GM18498 (cell line): Measurements from ENCODE around the gene CLTCL1.
"Not testable (repeated sequence)": the region's sequence is repeated elsewhere in the genome, so short reads cannot be mapped to it uniquely, and the experiment has no call there.

Source experiments
- ATAC-seq: cut with Tn5 transposase; IDR thresholded peaks from one replicate; pipeline ENCODE4 v1.9.1; 2021; ENCODE audit warnings: mild to moderate bottlenecking, moderate library complexity; ENCODE audit not compliant: unreplicated experiment

CLTCL1 gene

DNA sequence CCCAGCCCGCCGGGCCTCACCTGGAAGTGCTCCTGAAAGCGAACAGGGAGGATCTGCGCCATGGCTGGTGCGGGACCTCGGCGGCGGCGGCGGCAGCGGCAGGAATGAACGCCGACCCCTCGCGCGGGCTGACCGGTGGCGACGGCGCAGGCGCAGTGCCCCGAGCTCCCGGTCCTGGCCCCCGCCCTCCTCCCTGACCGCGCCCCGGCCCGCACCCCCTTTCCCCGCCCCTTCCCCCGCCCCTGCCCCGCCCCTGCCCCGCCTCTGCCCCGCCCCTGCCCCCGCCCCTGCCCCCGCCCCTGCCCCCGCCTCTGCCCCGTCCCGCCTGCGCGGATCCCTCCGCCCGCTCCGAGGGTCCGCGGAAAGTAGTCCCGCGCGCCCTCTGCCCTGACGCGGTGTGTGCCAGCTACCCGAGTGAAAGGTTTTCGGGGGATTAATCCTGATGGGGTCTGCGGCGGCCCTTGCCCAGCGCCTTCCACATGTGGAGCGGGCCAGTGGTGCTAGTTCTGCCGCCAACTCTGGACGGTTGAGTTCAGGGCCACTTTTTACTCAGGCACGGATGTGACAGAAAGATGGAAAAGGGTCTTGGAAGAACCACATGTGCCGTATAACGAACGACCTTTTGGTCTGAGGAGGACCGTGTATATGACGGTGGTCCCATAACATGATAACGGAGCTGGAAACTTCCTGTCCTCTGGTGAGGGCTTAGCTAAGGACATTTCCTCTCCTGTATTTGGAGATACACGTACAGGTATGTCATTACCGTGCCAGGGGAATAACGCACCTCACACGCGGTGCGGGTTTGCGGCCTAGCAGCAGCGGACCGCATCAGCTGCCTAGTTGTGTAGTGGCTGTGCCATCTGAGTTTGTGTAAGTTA, at the start of gene CLTCL1:
Gene CLTCL1, minus strand, starts transcription at position 140 of the 878 bp plus-strand sequence. Its CDS starts 78 bp downstream, at position 62.
- ATAC-seq, result peak; percentile 63

DNA sequence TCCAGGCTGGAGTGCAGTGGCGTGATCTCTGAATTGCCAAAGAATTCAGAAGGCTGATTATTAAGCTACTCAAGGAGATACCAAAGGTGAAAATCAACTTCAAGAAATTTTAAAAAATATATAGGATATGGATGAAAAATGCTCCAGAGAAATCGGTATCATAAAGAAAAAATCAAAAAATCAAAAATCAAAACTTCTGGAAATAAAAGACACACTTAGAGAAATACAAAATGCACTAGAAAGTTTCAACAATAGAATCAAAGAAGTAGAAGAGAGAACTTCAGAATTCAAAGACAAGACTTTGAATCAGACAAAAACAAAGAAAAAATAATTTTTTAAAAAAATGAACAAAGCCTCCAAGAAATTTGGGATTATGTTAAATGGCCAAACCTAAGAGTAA, 45.6 kb upstream of the CLTCL1 start:
- no peak for ATAC-seq

DNA sequence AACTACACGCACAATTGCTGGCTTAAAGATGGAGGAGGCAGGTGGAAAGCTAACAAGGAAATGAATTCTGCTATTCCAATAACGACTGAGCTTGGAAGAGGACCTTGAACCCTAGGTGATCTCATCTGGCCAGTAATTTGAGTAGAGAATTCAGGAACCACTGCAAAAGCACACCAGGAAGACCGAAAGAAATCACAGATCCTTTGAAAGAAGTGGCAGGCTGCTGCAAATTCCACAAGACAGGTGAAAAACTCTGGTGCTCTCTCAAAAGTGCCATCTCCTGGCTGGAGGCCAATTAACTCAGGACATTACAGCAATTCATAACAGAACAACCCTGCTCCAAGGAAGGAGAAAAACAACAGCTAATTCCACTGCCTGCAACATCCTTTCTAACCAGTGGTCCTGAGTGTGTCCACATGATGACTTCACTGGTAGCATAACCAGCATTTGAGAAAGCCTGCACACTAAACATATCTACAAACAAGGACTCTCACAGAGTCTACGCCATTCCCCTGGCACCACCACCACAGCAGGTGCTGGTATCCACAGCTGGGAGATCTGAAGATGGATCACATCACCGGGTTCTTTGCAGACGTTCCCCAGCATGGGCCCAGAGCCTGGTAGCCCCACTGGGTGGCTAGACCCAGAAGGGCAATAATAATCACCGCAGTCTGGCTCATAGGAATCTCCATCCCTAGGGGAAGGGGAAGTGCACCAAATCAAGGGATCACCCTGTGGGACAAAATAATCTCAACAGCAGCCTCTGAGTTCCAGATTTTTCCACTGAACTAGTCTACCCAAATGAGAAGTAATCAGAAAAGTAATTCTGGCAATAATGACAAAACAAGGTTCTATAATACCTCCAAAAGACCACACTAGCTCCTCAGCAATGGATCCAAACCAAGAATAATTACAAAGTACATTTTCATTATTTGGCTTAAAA, 44.9 kb upstream of the CLTCL1 start:
- ATAC-seq, result no peak

GRCh38 chr22:19331975-19332374, 40.5 kb upstream of the CLTCL1 start:
- no peak for ATAC-seq

DNA sequence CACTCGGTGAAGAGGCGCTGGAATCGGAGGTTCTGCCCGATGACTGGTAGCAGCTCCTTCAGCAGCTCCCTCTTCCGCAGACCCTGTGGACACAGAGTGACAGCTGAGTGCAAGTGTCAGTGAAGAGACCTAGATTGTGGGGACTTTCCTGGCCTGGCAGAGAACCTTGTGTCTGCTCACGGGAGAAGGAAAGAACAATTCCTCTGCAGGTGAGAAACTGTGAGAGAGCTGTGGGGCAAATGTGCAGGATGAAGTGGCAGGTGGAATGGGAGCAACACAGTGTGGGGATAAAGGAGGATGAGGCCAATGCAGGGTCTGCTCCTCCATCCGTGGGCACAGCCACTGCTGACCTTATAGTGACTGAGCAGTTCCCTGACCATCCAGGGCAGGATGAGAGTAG, 40.0 kb upstream of the CLTCL1 start:
- no peak for ATAC-seq

- ATAC-seq, result no peak
Measured at GRCh38 chr22:19330865-19331418, 39.4 kb upstream of the CLTCL1 start.

DNA sequence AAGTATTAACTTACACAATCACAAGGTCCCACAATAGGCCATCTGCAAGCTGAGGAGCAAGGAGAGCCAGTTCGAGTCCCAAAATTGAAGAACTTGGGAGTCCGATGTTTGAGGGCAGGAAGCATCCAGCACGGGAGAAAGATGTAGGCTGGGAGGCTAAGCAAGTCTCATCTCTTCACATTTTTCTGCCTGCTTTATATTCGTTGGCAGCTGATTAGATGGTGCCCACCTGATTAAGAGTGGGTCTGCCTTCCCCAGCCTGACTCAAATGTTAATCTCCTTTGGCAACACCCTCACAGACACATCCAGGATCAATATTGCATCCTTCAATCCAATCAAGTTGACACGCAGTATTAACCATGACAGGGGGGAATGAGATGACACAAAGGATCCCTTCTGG, 38.7 kb upstream of the CLTCL1 start:
- ATAC-seq, result not testable (repeated sequence)

DNA sequence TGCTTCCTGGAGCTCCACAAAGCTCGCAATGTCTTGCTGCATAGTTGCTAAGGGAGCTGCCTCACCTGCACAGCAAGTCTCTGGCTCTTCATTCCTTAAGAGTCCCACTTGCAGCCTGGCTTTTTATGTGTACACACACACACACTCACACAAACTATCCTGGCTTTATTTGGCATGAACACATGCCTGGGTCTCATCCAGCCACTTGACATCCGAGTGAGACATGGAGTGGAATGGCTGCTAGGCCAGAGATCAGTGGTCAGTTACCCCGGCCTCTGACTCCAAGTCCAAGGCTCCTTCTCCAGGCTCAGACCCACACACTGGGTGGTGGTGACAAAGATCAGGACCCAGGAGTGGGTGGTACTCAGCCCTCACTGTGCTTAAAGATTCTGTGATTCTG, 37.9 kb upstream of the CLTCL1 start:
- ATAC-seq, result no peak

DNA sequence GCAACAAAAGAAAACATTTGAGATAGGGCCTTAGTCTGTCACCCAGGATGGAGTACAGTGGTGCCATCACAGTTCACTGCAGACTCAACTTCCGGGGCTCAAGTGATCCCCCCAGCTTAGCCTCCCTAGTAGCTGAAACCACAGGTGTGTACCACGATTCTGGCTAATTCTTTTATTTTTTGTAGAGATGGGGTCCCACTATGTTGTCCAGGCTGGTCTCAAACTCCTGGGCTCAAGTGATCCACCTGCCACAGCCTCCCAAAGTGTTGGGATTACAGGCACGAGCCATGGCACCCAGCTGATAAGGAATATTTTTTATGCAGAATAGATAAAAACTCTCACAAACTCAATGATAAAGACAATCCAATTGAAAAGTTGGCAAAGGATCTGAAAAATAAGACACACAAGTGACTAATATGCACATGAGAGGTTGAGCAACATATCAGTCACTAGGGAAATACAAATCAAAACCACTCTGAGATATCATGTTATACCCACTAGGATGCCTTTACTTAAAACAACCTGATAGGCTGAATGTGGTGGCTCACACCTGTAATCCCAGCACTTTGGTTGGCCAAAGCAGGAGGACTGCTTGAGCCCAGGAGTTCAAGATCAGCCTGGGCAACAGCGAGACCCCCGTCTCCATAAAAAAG, 33.9 kb upstream of the CLTCL1 start:
- no peak for ATAC-seq

DNA sequence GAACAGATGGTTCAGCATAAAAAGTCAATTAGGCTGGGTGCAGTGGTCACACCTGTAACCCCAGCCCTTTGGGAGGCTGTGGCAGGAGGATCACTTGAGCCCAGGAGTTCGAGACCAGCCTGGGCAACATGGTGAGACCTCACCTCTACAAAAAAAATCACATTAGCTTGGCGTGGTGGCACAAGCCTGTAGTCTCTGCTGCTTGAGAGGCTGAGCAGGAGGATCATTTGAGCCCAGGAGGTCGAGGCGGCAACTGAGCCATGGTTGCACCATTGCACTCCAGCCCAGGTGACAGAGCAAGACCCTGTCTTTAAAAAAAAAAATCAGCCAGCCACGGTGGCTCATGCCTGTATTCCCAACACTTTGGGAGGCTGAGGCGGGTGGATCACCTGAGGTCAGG, 31.9 kb upstream of the CLTCL1 start:
- not testable (repeated sequence) for ATAC-seq

DNA sequence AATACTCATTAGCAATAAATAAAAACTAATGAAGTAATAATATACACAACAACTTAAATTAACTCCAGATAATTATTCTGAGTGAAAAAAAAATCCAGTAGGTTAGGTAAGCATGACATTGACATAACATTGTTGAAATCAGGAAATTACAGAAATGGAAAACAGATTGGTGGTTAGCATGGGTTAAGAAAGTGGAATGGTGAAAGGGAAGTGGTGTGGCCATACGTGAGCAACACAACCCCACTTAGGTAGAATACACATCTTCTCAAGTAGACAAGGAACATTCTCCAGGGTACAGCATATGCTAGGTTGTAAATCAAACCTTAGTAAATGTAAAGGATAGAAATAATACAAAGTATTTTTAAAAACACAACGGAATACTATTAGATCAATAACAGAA, 30.2 kb upstream of the CLTCL1 start:
- ATAC-seq, result no peak

DNA sequence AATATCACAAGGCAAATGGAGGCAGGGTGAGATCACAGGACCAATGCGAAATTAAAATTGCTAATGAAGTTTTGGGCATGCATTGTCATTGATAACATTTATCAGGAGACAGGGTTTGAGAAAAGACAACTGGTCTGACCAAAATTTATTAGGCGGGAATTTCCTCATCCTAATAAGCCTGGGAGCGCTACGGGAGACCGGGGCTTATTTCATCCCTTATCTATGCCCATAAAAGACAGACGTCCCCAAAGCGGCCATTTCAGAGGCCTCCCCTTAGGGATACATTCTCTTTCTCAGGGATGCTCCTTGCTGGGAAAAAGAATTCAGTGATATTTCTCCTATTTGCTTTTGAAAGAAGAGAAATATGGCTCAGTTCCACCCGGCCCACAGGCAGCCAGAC, 28.6 kb upstream of the CLTCL1 start:
- ATAC-seq, result not testable (repeated sequence)

DNA sequence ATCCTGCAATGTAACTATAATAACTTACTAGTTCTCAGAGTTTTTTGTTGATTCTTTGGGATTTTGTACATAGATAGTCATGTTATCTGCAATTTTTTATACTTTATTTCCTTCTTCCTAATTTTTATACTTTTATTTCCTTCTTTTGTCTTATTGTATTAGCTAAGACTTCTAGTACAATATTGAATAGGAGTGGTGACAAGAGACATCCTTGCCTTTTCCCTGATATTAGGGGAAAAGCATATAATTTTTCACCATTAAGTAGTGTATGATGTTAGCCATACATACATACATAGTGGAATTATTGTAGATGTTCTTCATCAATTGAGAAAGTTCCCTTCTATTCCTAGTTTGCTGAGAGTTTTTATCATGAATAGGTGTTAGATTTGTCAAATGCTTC, 27.8 kb upstream of the CLTCL1 start:
- ATAC-seq, result no peak

- no peak for ATAC-seq
Measured at GRCh38 chr22:19317865-19318264, 26.3 kb upstream of the CLTCL1 start.

- no peak for ATAC-seq
Measured at GRCh38 chr22:19307872-19308271, 16.4 kb upstream of the CLTCL1 start.

GRCh38 chr22:19306535-19306934, 15.0 kb upstream of the CLTCL1 start:
- ATAC-seq, result not testable (repeated sequence)

GRCh38 chr22:19304547-19304946, 13.0 kb upstream of the CLTCL1 start:
- no peak for ATAC-seq

- ATAC-seq, result no peak
Measured at GRCh38 chr22:19303785-19304184, 12.3 kb upstream of the CLTCL1 start.

GRCh38 chr22:19295733-19296132, 4.2 kb upstream of the CLTCL1 start:
- no peak for ATAC-seq

GRCh38 chr22:19292458-19293230, 1.1 kb upstream of the CLTCL1 start:
- ATAC-seq, result no peak
